DND-41 (cell line): ENCODE measurements around the gene HTN1.

Experiments used
- EZH2 ChIP-seq: IDR thresholded peaks from 3 replicates; pipeline ENCODE4 v1.6.1; 2012; ENCODE audit warnings: borderline replicate concordance, low read depth, mild to moderate bottlenecking, moderate library complexity, low read length, inconsistent platforms; ENCODE audit not compliant: severe bottlenecking
- TF ChIP-seq, protein P1 (sequence below): IDR thresholded peaks from 2 replicates; pipeline ENCODE4 v1.5.1; 2012; ENCODE audit warnings: borderline replicate concordance, low read length, moderate library complexity, mild to moderate bottlenecking; ENCODE audit not compliant: poor library complexity, severe bottlenecking; ENCODE audit errors: extremely low read depth

DNA sequence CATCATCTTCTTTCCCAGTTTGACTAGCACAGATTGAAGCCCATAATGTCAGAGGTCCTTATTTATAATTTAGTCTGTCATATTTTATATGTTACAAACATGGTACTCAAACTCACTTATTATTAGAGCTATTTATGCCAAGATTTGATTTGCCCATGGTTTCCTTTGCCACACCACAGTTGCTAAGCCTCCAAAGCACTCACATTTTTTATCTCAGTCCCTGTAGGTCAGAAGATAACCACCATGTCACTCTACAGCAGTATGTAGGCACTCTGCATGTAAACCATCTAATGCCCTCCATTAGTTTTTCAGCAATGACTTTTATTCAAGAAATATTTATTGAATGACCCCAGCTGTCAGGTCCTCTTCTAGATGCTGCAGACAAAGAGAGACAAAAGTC, 47.7 kb upstream of the HTN1 start:
- TF ChIP-seq, protein P1, sequence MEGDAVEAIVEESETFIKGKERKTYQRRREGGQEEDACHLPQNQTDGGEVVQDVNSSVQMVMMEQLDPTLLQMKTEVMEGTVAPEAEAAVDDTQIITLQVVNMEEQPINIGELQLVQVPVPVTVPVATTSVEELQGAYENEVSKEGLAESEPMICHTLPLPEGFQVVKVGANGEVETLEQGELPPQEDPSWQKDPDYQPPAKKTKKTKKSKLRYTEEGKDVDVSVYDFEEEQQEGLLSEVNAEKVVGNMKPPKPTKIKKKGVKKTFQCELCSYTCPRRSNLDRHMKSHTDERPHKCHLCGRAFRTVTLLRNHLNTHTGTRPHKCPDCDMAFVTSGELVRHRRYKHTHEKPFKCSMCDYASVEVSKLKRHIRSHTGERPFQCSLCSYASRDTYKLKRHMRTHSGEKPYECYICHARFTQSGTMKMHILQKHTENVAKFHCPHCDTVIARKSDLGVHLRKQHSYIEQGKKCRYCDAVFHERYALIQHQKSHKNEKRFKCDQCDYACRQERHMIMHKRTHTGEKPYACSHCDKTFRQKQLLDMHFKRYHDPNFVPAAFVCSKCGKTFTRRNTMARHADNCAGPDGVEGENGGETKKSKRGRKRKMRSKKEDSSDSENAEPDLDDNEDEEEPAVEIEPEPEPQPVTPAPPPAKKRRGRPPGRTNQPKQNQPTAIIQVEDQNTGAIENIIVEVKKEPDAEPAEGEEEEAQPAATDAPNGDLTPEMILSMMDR, result no peak
- TF ChIP-seq EZH2, result no peak
